Tibial nerve (tissue), 4 donors: ENCODE results near the gene RAB11FIP4.

Source experiments
- CTCF ChIP-seq, 5 experiments: fragments of 200-600 bp in 3 of 5; fragments of 450-650 bp in 2 of 5; sonication (generic) in 3 of 5; IDR thresholded peaks; one replicate each; pipeline ENCODE4 v1.5.1; 2016 to 2019; ENCODE audit warnings: antibody characterized with exemption in 5 of 5, mild to moderate bottlenecking in 3 of 5, moderate library complexity in 2 of 5
- EP300 ChIP-seq, 2 donors: sonication (generic); formaldehyde crosslinking; IDR thresholded peaks; one replicate each; pipeline ENCODE4 v1.6.1; 2017; ENCODE audit warnings: antibody characterized with exemption in 2 of 2, mild to moderate bottlenecking in 1 of 2
- POLR2A ChIP-seq, 2 donors: fragments of 450-650 bp; IDR thresholded peaks; one replicate each; pipeline ENCODE4 v1.6.1; 2017; ENCODE audit warnings: antibody characterized with exemption in 2 of 2, mild to moderate bottlenecking in 2 of 2, moderate library complexity in 2 of 2

- no peak for TF ChIP-seq CTCF (IDR thresholded peaks at IDR 0.05)
- TF ChIP-seq EP300 (IDR thresholded peaks at IDR 0.05) = no peak
- TF ChIP-seq POLR2A (IDR thresholded peaks at IDR 0.05) = no peak
These were observed 34.4 kb upstream of the RAB11FIP4 start for GRCh38 chr17:31357091-31357490.
